Measurements from ENCODE around the gene BABAM2. TPM values are rescaled to one million over a fixed set of nuclear protein-coding genes. Genes with fewer than 3 reads are reported as not detected.
"Not testable (repeated sequence)": the region's sequence is repeated elsewhere in the genome, so short reads cannot be mapped to it uniquely, and the experiment has no call there.

Gene BABAM2
- total RNA-seq, 4 donors from 2014 or later = 57.2 to 72.2 (median 67.5) TPM

DNA sequence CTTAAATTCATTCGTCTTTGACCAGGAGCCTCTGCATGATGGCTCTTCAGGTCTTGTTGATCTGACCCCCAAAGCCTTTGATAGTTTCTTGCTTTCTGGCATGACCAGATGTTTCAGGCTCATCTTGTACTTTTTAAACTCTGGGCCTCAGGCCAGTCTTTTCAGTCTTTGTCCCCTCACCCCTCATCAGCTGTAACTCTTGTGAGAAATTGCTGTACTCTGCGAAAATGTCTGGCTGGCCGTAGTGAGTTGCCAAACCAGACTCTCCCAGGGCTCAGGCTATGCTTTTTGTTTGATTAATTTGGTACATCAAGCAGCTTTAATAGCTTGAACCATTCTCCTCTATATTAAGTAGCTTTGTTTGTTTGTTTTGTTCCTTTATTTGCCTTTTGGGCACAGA is 75.9 kb downstream of the BABAM2 start:
- H3K4me3 ChIP-seq = no peak overlapping the region
- H3K27me3 ChIP-seq = no peaks in the 10 kb centered on the region
- intact Hi-C loops (cut with DNase I; ENCODE audit: low total_unique reads) (no loop called here), in situ Hi-C loops (cut with MboI; ENCODE audit: low sequenced_read_pairs in 4 of 4) (no loop called here)
- H3K36me3 ChIP-seq = no peaks in the 10 kb centered on the region
- DNase-seq (peak in 1 of 2 donors; percentile 19), ATAC-seq (peak in 1 of 2 donors; percentile 67)
- H3K27ac ChIP-seq = peak overlapping the region; percentile 2 to 52 (median 22)
- H3K4me1 ChIP-seq = peaks cover 15 to 33% of the 10 kb centered on the region in 2 donors
- no peak for TF ChIP-seq POLR2A (IDR thresholded peaks at IDR 0.05)
- TF ChIP-seq CTCF (IDR thresholded peaks at IDR 0.05 in 4 of 5, conservative IDR thresholded peaks at IDR 0.05 in 1 of 5) = no peak
- H3K9me3 ChIP-seq = no peaks in the 10 kb centered on the region

GRCh38 chr2:27967076-27967475 is 76.5 kb downstream of the BABAM2 start:
- TF ChIP-seq CTCF (IDR thresholded peaks at IDR 0.05 in 4 of 5, conservative IDR thresholded peaks at IDR 0.05 in 1 of 5) = no peak
- TF ChIP-seq POLR2A (IDR thresholded peaks at IDR 0.05) = no peak
- no peak for DNase-seq
- in situ Hi-C loops (cut with MboI; ENCODE audit: low sequenced_read_pairs in 4 of 4) = no loop called here
- peaks cover 15 to 31% of the 10 kb centered on the region in 2 donors for H3K4me1 ChIP-seq
- H3K4me3 ChIP-seq = no peak overlapping the region
- intact Hi-C loops (cut with DNase I; ENCODE audit: low total_unique reads) = no loop called here
- H3K9me3 ChIP-seq = no peaks in the 10 kb centered on the region
- H3K36me3 ChIP-seq = no peaks in the 10 kb centered on the region
- H3K27me3 ChIP-seq = no peaks in the 10 kb centered on the region
- H3K27ac ChIP-seq = peak overlapping the region in 3 of 4 donors; percentile 2 to 52 (median 32)
- peak in 1 of 2 donors; percentile 27 for ATAC-seq

GRCh38 chr2:27968045-27968444 is 77.5 kb downstream of the BABAM2 start:
- intact Hi-C loops (cut with DNase I; ENCODE audit: low total_unique reads); DNase-seq; H3K4me3 ChIP-seq; H3K36me3 ChIP-seq; H3K27me3 ChIP-seq; ATAC-seq; in situ Hi-C loops (cut with MboI; ENCODE audit: low sequenced_read_pairs in 4 of 4); H3K27ac ChIP-seq; H3K9me3 ChIP-seq: not testable (repeated sequence)
- H3K4me1 ChIP-seq = peaks cover 15 to 25% of the 10 kb centered on the region in 2 donors

- H3K27me3 ChIP-seq; H3K4me3 ChIP-seq; H3K36me3 ChIP-seq; H3K9me3 ChIP-seq; intact Hi-C loops (cut with DNase I; ENCODE audit: low total_unique reads); in situ Hi-C loops (cut with MboI; ENCODE audit: low sequenced_read_pairs in 4 of 4); ATAC-seq; H3K27ac ChIP-seq; DNase-seq: not testable (repeated sequence)
- peaks cover 15 to 25% of the 10 kb centered on the region in 2 donors for H3K4me1 ChIP-seq
Measured at GRCh38 chr2:27968957-27969356, 78.4 kb downstream of the BABAM2 start.

GRCh38 chr2:27972311-27972710 is 81.8 kb downstream of the BABAM2 start:
- intact Hi-C loops (cut with DNase I; ENCODE audit: low total_unique reads) = no loop called here
- TF ChIP-seq POLR2A (IDR thresholded peaks at IDR 0.05) (no peak), CTCF (IDR thresholded peaks at IDR 0.05 in 4 of 5, conservative IDR thresholded peaks at IDR 0.05 in 1 of 5) (no peak)
- H3K27me3 ChIP-seq = no peaks in the 10 kb centered on the region
- ATAC-seq (no peak), DNase-seq (no peak)
- no peaks in the 10 kb centered on the region for H3K36me3 ChIP-seq
- in situ Hi-C loops (cut with MboI; ENCODE audit: low sequenced_read_pairs in 4 of 4) = no loop called here
- no peak overlapping the region for H3K4me3 ChIP-seq
- peaks cover 4 to 11% of the 10 kb centered on the region in 2 donors for H3K4me1 ChIP-seq
- no peaks in the 10 kb centered on the region for H3K9me3 ChIP-seq
- H3K27ac ChIP-seq = no peak overlapping the region

DNA sequence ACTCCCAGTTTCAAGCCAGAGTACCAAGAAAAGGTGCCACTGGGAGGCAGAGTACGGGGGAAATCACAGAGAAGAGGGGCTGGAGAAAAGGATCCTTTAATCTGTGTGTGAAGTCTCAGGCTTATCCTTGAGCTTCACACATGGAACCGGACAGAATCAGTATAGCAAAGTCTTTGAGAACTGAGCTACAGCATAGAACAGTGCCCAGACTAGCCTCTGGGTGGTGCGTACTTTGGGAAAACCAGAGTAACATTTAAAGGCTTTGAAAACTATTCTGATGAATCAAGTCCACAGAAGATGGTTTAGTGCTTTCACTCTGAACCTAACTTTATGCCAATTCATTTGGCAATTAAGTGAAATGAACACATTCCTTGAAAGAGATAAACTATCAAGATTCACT is 83.1 kb downstream of the BABAM2 start:
- Histone ChIP-seq H3K9me3 (no peaks in the 10 kb centered on the region), H3K36me3 (no peaks in the 10 kb centered on the region), H3K27me3 (no peaks in the 10 kb centered on the region), H3K27ac (no peak overlapping the region), H3K4me3 (no peak overlapping the region), H3K4me1 (peaks cover 4 to 16% of the 10 kb centered on the region in 2 donors)
- DNase-seq (no peak), ATAC-seq (no peak)
- in situ Hi-C loops (cut with MboI; ENCODE audit: low sequenced_read_pairs in 4 of 4) = no loop called here
- intact Hi-C loops (cut with DNase I; ENCODE audit: low total_unique reads) = no loop called here
- TF ChIP-seq POLR2A (IDR thresholded peaks at IDR 0.05) (no peak), CTCF (IDR thresholded peaks at IDR 0.05 in 4 of 5, conservative IDR thresholded peaks at IDR 0.05 in 1 of 5) (peak in 1 of 5 experiments; percentile 23)

Data from gastrocnemius medialis (tissue), 4 donors.